HepG2 (cell line): ENCODE results near the gene DGAT2L6.

Experiments
- CREB1 ChIP-seq, 2 experiments: fragments of 450-650 bp in 1 of 2; IDR thresholded peaks; 2 replicates each; pipeline ENCODE4 v1.6.1; 2016 to 2017; ENCODE audit warnings: control low read depth in 1 of 2, mild to moderate bottlenecking in 1 of 2, missing compliant biosample characterization in 1 of 2, missing genetic modification characterization in 1 of 2
- MAFK ChIP-seq, 2 experiments: IDR thresholded peaks in 1 of 2; conservative IDR thresholded peaks in 1 of 2; 2 replicates each; pipeline ENCODE4 v1.6.1; 2011; ENCODE audit warnings: improper control_type of control experiment in 2 of 2, low read length in 2 of 2
- NCOA2 ChIP-seq: sonication (generic); formaldehyde crosslinking; IDR thresholded peaks from 2 replicates; pipeline ENCODE4 v1.8.0; 2022; ENCODE audit warnings: inconsistent platforms
- NKX3-1 ChIP-seq: sonication (generic); formaldehyde crosslinking; IDR thresholded peaks from 2 replicates; pipeline ENCODE4 v1.5.0; 2020; ENCODE audit warnings: missing genetic modification reagents
- PHF21A ChIP-seq: sonication (generic); formaldehyde crosslinking; IDR thresholded peaks from 2 replicates; pipeline ENCODE4 v1.5.0; 2020; ENCODE audit warnings: mild to moderate bottlenecking, missing genetic modification reagents
- POLR2AphosphoS5 ChIP-seq: IDR thresholded peaks from 2 replicates; pipeline ENCODE4 v1.6.1; 2012; ENCODE audit warnings: low read depth, low read length
- SSRP1 ChIP-seq: IDR thresholded peaks from 2 replicates; pipeline ENCODE4 v1.6.1; 2016; ENCODE audit warnings: control low read depth
- U2AF1 ChIP-seq: fragments of 200-400 bp; formaldehyde crosslinking; optimal IDR thresholded peaks from 2 replicates; pipeline ENCODE3; 2017; ENCODE audit warnings: mild to moderate bottlenecking, low read depth, low read length
- ZFAT ChIP-seq: sonication (generic); formaldehyde crosslinking; conservative IDR thresholded peaks from 2 replicates; pipeline ENCODE4 v1.8.1; 2023; ENCODE audit warnings: missing genetic modification reagents, inconsistent platforms
- ZNF101 ChIP-seq: sonication (generic); formaldehyde crosslinking; IDR thresholded peaks from 2 replicates; pipeline ENCODE4 v1.4.0; 2020; ENCODE audit warnings: mild to moderate bottlenecking, low read depth, missing genetic modification reagents, borderline replicate concordance
- ZNF251 ChIP-seq: sonication (generic); formaldehyde crosslinking; IDR thresholded peaks from 2 replicates; pipeline ENCODE4 v1.9.0; 2021; ENCODE audit warnings: mild to moderate bottlenecking, missing genetic modification reagents
- ZNF263 ChIP-seq: sonication (generic); formaldehyde crosslinking; IDR thresholded peaks from 2 replicates; pipeline ENCODE4 v1.4.0; 2020; ENCODE audit warnings: missing genetic modification reagents
- ZSCAN25 ChIP-seq: sonication (generic); formaldehyde crosslinking; IDR thresholded peaks from 2 replicates; pipeline ENCODE4 v1.8.0; 2022; ENCODE audit warnings: mild to moderate bottlenecking, missing genetic modification reagents
- TF ChIP-seq, protein P1 (sequence below): sonication (generic); formaldehyde crosslinking; conservative IDR thresholded peaks from 2 replicates; pipeline ENCODE4 v1.4.0; 2020; ENCODE audit warnings: missing genetic modification reagents

DNA sequence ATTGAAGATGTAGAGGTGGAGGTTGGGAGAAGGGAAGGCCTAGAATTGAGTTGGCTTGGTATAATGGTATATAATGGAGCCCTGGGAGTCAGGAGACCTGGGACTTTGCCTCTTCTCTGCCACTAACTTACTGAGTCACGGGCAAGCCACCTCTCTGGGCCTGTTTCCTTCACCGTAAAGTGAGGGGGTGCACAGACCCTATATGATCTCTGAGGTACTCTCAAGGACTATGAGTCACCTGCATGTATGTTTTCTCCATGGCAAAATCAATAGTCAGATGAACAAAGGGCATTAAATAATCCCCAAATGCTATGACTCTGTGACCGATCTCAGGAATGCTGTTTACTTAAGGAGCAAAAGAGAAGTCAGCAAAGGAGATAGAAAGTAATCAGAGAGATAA is 77.6 kb downstream of the DGAT2L6 start:
- TF ChIP-seq ZNF251 (CRISPR knock-in tag) = no peak
- TF ChIP-seq U2AF1 = no peak
- no peak for TF ChIP-seq CREB1 (IDR thresholded peaks at IDR 0.05)
- TF ChIP-seq CREB1 (CRISPR knock-in tag; IDR thresholded peaks at IDR 0.05) = no peak
- TF ChIP-seq POLR2AphosphoS5 = no peak
- TF ChIP-seq ZNF263 (CRISPR knock-in tag) = no peak
- no peak for TF ChIP-seq ZNF101
- no peak for TF ChIP-seq SSRP1 (CRISPR knock-in tag)
- TF ChIP-seq, protein P1, sequence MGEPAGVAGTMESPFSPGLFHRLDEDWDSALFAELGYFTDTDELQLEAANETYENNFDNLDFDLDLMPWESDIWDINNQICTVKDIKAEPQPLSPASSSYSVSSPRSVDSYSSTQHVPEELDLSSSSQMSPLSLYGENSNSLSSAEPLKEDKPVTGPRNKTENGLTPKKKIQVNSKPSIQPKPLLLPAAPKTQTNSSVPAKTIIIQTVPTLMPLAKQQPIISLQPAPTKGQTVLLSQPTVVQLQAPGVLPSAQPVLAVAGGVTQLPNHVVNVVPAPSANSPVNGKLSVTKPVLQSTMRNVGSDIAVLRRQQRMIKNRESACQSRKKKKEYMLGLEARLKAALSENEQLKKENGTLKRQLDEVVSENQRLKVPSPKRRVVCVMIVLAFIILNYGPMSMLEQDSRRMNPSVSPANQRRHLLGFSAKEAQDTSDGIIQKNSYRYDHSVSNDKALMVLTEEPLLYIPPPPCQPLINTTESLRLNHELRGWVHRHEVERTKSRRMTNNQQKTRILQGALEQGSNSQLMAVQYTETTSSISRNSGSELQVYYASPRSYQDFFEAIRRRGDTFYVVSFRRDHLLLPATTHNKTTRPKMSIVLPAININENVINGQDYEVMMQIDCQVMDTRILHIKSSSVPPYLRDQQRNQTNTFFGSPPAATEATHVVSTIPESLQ = no peak
- TF ChIP-seq MAFK (conservative IDR thresholded peaks at IDR 0.05 in 1 of 2, IDR thresholded peaks at IDR 0.05 in 1 of 2; ENCODE audit: low read length in 2 of 2) = no peak
- no peak for TF ChIP-seq PHF21A (CRISPR knock-in tag)
- TF ChIP-seq ZSCAN25 (CRISPR knock-in tag) = no peak
- TF ChIP-seq NCOA2 (CRISPR knock-in tag) = no peak
- TF ChIP-seq ZFAT (CRISPR knock-in tag) = no peak
- TF ChIP-seq NKX3-1 (CRISPR knock-in tag) = no peak
